SK-N-SH treated with all-trans-retinoic acid at 6 μM for 48 hours (cell line): ENCODE measurements around the gene PRSS48.

ENCODE experiments used
- BACH2 ChIP-seq: fragments of 250-450 bp; sonication (Bioruptor Pico); IDR thresholded peaks from 2 replicates; pipeline ENCODE4 v1.9.0; 2021; ENCODE audit warnings: mild to moderate bottlenecking, borderline replicate concordance
- ZFP3 ChIP-seq: fragments of 250-450 bp; sonication (Bioruptor Pico); IDR thresholded peaks from 2 replicates; pipeline ENCODE4 v1.5.0; 2020; ENCODE audit warnings: mild to moderate bottlenecking, moderate library complexity

GRCh38 chr4:151227731-151228130, 49.2 kb upstream of the PRSS48 start:
- TF ChIP-seq ZFP3 (CRISPR knock-in tag) (no peak), BACH2 (CRISPR knock-in tag) (no peak)
